Motor neuron (in vitro differentiated cells): ENCODE results near the gene IL15RA. TPM values are rescaled to one million over a fixed set of nuclear protein-coding genes. Genes with fewer than 3 reads are reported as not detected.

ENCODE experiments used
- ATAC-seq, 8 experiments: fragments of 200-7000 bp; cut with Tn5 transposase; replicated peaks in 6 of 8; 2 replicates each; pipeline ENCODE4 v1.8.0; 2021; ENCODE audit warnings: mild to moderate bottlenecking in 8 of 8, moderate library complexity in 8 of 8
- H3K27ac ChIP-seq, 2 donors: fragments of 250-450 bp; sonication (Bioruptor Pico); 2 replicates each; pipeline ENCODE4 v1.9.0; 2021; ENCODE audit warnings: antibody characterized with exemption in 2 of 2, mild to moderate bottlenecking in 2 of 2, moderate library complexity in 1 of 2
- H3K4me1 ChIP-seq, 2 donors: fragments of 250-450 bp; sonication (Bioruptor Pico); replicated peaks in 1 of 2; 2 replicates each; pipeline ENCODE4 v1.6.1; 2021; ENCODE audit warnings: antibody characterized with exemption in 2 of 2, mild to moderate bottlenecking in 2 of 2, moderate library complexity in 1 of 2
- H3K4me3 ChIP-seq, 5 donors: fragments of 250-450 bp; sonication (Bioruptor Pico); 2 replicates each; pipeline ENCODE4 v1.9.0; 2021; ENCODE audit warnings: antibody characterized with exemption in 5 of 5, mild to moderate bottlenecking in 5 of 5, moderate library complexity in 4 of 5
- WGBS, 10 experiments: fragments of 450-650 bp; shearing (Covaris generic); methylation state at CpG; one replicate each; pipeline ENCODE4 v1.0.0; 2022; 5-methylcytosine and 5-hydroxymethylcytosine counted together
- in situ Hi-C, 9 experiments: fragments of 400-800 bp; cut with MboI; loops; one replicate each; pipeline ENCODE4 v1.15.0; 2021; ENCODE audit warnings: low sequenced_read_pairs in 9 of 9, low pct_unique_long_range_greater_than_20kb in 2 of 9; ENCODE audit not compliant: unreplicated experiment in 9 of 9
- total RNA-seq, 8 experiments: library from RNA; unstranded; fragments of 300-600 nt; gene quantifications; 2 replicates each; pipeline versions ENCODE4 v1.2.3 to v1.2.4, GENCODE V29; 2022

IL15RA gene
- total RNA-seq, result 10 to 100 TPM in 1 of 8 experiments, 1 to 10 TPM in 1, under 1 TPM in 3, not detected in 3; 0.38 to 29.9 (median 0.64) TPM

DNA sequence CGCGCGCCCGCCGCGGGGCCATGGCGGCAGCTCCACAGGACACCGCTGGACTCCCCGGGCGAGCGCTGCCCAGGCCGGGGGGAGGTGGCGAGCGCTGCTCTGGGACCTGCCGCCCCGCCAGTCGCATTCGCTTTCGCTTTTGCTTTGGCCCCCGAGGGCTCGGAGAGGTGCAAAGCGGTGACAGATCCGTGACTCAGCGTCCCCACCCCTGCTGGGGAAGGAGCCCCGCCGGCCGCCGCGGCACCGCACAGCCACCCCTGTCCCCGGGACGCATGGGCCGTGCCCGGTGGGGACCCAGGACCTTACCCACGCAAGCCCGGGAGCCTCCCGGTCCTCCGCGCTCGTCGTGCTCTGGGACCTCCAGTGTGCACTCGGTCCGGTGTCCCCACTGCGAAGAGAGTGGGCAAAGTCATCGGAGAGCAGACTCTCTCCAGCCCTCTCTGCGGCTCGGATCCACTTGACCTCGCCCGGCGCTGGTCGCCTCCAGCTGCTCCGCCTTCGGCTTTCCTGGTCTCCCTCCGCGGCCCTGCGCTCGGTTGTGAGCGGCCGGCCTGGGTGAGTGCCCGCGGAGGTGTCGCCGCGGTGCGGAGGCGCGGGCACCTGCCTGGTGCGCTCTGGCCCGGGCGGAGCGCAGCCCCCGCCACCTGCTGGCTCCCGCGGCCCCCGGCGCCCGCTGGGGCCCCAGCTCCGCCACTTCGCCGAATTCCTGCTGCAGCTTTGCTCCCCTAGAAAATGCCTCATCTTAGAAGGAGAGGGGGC lies at the start of gene IL15RA:
TSS of gene IL15RA (minus strand) at position 73 of the 759 bp plus-strand sequence. CDS start at position 22, 51 bp downstream.
- WGBS, 10 experiments, result 0 to 1% methylated on average over 2 to 27 of the region's 80 CpGs; no CpG with 5 or more reads in 8 of the 10 experiments
- H3K27ac ChIP-seq, result no peak within 1 kb of the TSS
- H3K4me1 ChIP-seq, result peaks cover 2 to 4% of the 10 kb centered on the region in 2 donors
- peak within 1 kb of the TSS; percentile 31 to 57 (median 42) for H3K4me3 ChIP-seq
- in situ Hi-C loops, result no loop called here
- ATAC-seq, result peak; percentile 78 to 85 (median 82)

DNA sequence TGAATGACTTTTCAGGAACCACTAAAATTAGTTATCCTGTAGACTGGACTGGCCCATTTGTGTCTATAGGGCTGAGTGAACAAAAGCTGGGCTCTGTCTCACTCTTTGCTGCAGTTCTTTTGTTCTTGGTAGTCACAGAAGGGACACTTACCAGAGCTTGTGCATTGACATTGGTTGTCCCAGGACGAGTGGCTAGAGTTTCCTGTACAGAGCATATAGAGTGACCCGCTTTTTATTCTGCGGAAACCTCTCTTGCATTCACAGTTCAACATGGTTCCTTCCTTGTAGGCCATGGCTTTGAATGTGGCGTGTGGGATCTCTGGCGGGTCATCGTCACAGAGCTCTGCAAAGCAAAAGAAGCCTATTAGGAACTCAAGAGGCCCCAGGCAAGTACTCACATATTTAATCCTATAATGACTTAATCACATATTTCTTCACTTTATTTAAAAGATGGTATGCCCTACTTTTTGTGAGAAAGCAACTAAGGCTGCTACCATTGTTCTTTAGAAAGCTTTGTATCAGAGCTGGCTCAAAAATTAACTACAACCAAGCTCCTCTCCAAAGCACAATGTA lies 48.4 kb upstream of the IL15RA start:
- no peak for ATAC-seq
- Histone ChIP-seq H3K4me1 (no peaks in the 10 kb centered on the region), H3K27ac (no peak overlapping the region), H3K4me3 (no peak overlapping the region)
- 17 to 100% (median 86%) methylated on average over 1 to 6 of the region's 6 CpGs; no CpG with 5 or more reads in 2 of the 10 experiments for WGBS, 10 experiments
- in situ Hi-C loops, result no loop called here

- ATAC-seq, result no peak
- in situ Hi-C loops, result no loop called here
- Histone ChIP-seq H3K4me1 (no peaks in the 10 kb centered on the region), H3K4me3 (no peak overlapping the region), H3K27ac (no peak overlapping the region)
- WGBS, 10 experiments, result 48 to 93% (median 80%) methylated on average over 2 to 7 of the region's 10 CpGs; no CpG with 5 or more reads in 1 of the 10 experiments
Observed at GRCh38 chr10:6024334-6024682, 47.0 kb upstream of the IL15RA start.

DNA sequence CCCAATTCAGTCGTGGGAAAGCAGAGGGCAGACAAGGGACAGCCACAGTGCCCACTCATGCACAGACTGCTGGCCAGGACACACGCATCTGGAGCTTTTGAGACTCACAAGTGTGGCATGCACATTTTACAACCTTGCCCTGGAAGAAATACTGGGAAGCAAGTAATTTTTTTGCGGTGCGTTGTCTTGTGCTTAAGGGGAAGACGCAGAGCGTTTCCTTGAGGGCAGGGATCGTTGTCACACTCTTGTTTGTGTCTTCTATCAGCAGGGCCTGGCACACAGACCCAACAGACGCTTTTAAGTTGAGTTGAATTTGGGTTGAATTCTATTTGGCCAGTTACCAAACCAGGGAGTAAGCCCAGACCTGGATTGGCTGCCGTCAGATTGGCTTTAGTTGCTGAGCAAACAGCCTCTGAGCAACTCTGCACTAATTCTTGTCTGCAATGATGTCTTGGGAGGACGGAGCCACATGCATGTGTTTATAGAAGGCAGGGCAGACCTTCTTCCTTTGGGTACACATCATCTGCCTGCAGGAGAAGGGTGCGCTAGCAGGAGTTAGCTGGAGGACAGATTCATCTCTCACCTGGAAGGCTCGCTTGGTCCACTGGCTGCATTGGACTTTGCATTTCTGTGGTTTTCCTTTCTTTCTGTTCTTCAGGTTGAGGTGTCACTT lies 46.5 kb upstream of the IL15RA start:
- peak in 2 of 8 experiments; percentile 41 to 69 for ATAC-seq
- no peak overlapping the region for H3K27ac ChIP-seq
- H3K4me1 ChIP-seq, result no peaks in the 10 kb centered on the region
- H3K4me3 ChIP-seq, result no peak overlapping the region
- in situ Hi-C loops, result no loop called here
- 0 to 89% (median 62%) methylated on average over 1 to 5 of the region's 12 CpGs; no CpG with 5 or more reads in 3 of the 10 experiments for WGBS, 10 experiments

- ATAC-seq, result no peak
- Histone ChIP-seq H3K27ac (no peak overlapping the region), H3K4me1 (no peaks in the 10 kb centered on the region), H3K4me3 (no peak overlapping the region)
- in situ Hi-C loops, result no loop called here
- 0 to 93% (median 51%) methylated on average over 1 to 3 of the region's 3 CpGs; no CpG with 5 or more reads in 1 of the 10 experiments for WGBS, 10 experiments
Observed at GRCh38 chr10:6022660-6023059, 45.3 kb upstream of the IL15RA start.

DNA sequence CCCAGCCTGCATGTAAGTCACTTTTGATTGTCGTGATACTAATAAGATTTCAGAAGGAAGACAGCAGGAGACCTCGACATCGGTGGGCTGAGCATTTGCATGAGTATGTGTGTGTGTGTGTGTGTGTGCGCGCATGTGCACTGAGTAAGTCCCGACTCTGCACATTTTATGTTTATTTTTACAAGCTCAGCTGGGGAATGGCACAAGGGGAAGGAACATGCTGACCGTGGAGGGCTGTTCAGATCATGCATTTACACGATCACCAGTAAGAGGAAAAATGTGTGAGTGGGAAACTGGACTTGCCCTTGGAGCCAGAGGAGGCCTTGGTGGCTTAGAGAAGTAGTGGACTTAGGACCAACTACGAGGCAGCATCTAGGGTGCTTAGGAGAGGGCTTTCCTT lies 43.5 kb upstream of the IL15RA start:
- no peak for ATAC-seq
- Histone ChIP-seq H3K27ac (no peak overlapping the region), H3K4me1 (no peaks in the 10 kb centered on the region), H3K4me3 (no peak overlapping the region)
- WGBS, 10 experiments, result 57 to 100% (median 82%) methylated on average over 1 to 6 of the region's 9 CpGs; no CpG with 5 or more reads in 3 of the 10 experiments
- in situ Hi-C loops, result no loop called here

- Histone ChIP-seq H3K4me1 (no peaks in the 10 kb centered on the region), H3K27ac (no peak overlapping the region), H3K4me3 (no peak overlapping the region)
- in situ Hi-C loops, result no loop called here
- WGBS, 10 experiments, result 100% methylated on average over 1 of the region's 12 CpGs; no CpG with 5 or more reads in 9 of the 10 experiments
- no peak for ATAC-seq
Observed at GRCh38 chr10:6019796-6020195, 42.5 kb upstream of the IL15RA start.

GRCh38 chr10:6019010-6019782 lies 41.9 kb upstream of the IL15RA start:
- Histone ChIP-seq H3K27ac (no peak overlapping the region), H3K4me1 (no peaks in the 10 kb centered on the region), H3K4me3 (no peak overlapping the region)
- no peak for ATAC-seq
- WGBS, 10 experiments, result 48 to 100% (median 90%) methylated on average over 1 to 5 of the region's 6 CpGs; no CpG with 5 or more reads in 2 of the 10 experiments
- in situ Hi-C loops, result no loop called here

GRCh38 chr10:6018422-6018821 lies 41.1 kb upstream of the IL15RA start:
- in situ Hi-C loops, result no loop called here
- no peak overlapping the region for H3K4me3 ChIP-seq
- ATAC-seq, result no peak
- H3K27ac ChIP-seq, result no peak overlapping the region
- H3K4me1 ChIP-seq, result no peaks in the 10 kb centered on the region
- 0 to 92% (median 56%) methylated on average over 1 to 5 of the region's 5 CpGs; no CpG with 5 or more reads in 1 of the 10 experiments for WGBS, 10 experiments

DNA sequence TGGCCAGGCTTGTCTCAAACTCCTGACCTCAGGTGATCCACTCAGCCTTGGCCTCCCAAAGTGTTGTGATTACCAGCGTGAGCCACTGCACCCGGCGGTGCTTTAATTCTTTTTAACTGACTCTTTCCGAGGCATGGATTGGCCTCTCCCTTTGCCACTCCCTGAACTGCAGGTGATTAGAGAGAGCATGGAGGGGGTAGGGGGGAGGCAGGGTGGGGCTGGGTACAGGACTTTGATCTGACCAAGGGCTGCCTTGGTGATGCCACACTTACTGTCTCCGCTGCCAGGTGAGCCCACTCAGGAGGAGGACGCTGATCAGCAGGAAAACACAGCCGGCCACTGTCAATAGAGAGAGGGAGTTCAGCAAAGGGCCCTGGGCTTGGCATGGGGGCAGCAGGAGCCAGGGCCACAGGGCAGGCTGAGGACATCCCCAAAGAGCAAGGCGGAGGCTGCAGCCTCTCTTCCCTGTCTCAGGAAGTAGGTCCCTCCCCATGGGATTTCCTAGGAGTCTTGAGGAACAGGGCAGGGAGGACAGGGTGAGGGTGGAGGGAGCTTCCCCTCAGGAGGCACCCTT lies 40.5 kb upstream of the IL15RA start:
- H3K4me1 ChIP-seq, result no peaks in the 10 kb centered on the region
- WGBS, 10 experiments, result 50 to 100% (median 86%) methylated on average over 1 to 3 of the region's 8 CpGs; no CpG with 5 or more reads in 6 of the 10 experiments
- ATAC-seq, result no peak
- H3K4me3 ChIP-seq, result no peak overlapping the region
- H3K27ac ChIP-seq, result no peak overlapping the region
- in situ Hi-C loops, result no loop called here

DNA sequence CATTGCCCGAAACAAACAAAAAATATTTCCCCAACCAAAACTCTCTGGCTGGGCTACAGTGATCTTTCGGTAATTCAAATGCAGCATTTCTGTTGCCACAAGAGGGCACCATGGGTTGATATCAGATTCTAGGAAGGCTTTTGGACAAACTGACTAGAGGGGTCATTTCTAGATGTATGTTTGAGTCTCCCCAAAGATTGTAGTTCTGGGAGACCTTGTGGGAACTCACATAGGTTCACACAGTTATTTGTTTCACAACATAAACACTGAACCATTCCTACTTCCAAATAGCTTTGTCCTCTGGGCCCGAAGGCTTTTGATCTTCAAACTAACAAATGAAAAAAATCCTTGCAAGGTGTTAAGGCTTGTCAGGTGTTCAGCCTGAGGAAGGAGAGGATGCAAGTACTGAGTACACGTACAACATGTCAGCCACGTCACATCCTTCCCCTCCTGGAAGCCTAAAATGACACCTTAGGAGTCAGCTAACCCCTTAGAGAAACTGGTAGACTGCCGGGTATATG lies 37.0 kb upstream of the IL15RA start:
- peak in 3 of 8 experiments; percentile 65 to 72 (median 69) for ATAC-seq
- Histone ChIP-seq H3K27ac (no peak overlapping the region), H3K4me1 (no peaks in the 10 kb centered on the region), H3K4me3 (no peak overlapping the region)
- in situ Hi-C loops, result no loop called here
- WGBS, 10 experiments, result 0 to 77% (median 50%) methylated on average over 1 to 4 of the region's 6 CpGs; no CpG with 5 or more reads in 1 of the 10 experiments
